ENCODE measurements around the gene OS9.
"Not testable (repeated sequence)": the region's sequence is repeated elsewhere in the genome, so short reads cannot be mapped to it uniquely, and the experiment has no call there.

Gene OS9, protein sequence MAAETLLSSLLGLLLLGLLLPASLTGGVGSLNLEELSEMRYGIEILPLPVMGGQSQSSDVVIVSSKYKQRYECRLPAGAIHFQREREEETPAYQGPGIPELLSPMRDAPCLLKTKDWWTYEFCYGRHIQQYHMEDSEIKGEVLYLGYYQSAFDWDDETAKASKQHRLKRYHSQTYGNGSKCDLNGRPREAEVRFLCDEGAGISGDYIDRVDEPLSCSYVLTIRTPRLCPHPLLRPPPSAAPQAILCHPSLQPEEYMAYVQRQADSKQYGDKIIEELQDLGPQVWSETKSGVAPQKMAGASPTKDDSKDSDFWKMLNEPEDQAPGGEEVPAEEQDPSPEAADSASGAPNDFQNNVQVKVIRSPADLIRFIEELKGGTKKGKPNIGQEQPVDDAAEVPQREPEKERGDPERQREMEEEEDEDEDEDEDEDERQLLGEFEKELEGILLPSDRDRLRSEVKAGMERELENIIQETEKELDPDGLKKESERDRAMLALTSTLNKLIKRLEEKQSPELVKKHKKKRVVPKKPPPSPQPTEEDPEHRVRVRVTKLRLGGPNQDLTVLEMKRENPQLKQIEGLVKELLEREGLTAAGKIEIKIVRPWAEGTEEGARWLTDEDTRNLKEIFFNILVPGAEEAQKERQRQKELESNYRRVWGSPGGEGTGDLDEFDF

DNA sequence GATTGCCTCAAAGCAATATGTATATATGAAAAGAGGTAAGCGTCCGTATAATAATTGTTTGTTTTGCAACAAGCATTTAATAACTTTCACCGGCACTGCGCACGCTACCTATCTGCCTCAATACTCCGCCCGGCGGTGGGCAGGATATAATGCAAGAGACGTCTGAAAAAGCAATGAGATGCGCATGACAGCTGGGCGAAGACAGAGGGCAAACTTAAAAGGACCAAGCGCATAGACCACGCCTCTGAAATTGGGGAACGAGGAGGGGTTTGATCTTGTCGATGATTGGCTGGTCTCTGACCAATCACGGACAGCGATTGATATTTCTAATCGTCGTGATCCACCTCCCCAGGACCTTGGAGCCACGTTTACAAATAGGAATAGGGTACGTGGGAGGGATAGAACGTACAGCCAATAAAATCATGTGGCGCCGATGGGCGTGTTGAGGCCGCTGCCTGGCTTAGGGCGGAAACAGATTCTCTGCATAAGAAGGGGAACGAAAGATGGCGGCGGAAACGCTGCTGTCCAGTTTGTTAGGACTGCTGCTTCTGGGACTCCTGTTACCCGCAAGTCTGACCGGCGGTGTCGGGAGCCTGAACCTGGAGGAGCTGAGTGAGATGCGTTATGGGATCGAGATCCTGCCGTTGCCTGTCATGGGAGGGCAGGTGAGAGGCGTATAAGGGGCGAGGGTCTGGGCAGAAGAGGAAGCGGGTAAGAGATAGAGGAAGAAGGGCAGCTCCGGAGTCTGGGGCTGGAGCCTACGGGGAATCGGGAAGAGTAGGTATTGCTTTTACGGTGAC lies at the start of gene OS9:
OS9 (plus strand) TSS at position 474 of the 800 bp plus-strand sequence; CDS start at position 504, 30 bp downstream.
- peak; percentile 73 to 90 for DNase-seq (ENCODE audit: low read depth in 2 of 2)

DNA sequence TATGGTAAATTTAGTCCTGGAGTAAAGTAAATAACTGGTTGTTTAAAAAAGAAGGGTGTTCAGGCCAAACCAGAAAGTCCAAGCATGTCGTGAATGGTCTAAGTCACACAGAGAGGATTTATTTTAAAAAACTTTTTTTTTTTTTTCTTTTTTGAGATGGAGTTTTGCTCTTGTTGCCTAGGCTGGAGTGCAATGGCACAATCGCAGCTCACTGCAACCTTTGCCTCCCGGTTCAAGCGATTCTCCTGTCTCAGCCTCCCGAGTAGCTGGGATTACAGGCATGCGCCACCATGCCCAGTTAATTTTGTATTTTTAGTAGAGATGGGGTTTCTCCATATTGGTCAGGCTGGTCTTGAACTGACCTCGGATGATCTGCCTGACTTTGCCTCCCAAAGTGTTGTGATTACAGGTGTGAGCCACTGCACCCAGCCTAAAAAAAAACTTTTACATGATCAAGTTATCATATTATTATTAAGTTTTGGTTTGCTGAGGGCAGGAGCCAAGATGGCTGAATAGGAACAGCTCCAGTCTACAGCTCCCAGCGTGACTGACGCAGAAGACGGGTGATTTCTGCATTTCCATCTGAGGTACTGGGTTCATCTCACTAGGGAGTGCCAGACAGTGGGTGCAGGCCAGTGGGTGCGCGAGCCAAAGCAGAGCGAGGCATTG lies 47.8 kb upstream of the OS9 start:
- not testable (repeated sequence) for DNase-seq (ENCODE audit: low read depth in 2 of 2)

DNA sequence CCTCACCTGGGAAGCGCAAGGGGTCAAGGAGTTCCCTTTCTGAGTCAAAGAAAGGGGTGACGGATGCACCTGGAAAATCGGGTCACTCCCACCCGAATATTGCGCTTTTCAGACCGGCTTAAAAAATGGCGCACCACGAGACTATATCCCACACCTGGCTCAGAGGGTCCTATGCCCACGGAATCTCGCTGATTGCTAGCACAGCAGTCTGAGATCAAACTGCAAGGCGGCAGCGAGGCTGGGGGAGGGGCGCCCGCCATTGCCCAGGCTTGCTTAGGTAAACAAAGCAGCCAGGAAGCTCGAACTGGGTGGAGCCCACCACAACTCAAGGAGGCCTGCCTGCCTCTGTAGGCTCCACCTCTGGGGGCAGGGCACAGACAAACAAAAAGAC lies 47.3 kb upstream of the OS9 start:
- not testable (repeated sequence) for DNase-seq (ENCODE audit: low read depth in 2 of 2)

DNA sequence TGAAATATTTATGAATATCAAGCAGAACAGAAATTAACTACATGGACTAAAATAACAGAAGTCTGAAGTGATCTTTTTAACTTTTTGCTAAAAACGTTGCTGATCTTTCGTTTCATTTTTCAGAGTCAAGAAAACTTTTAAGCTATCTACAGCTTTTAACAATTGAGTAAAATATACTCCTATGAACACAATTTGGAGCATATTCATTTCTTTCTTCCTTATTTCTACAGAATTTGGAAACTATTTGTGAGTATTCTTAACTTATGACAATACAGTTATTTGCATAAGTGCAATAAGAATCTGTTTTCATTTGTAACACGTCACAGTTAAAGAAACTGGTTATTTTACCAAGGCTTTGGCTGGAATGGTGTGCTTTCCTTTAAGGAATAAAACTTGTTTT lies 39.9 kb upstream of the OS9 start:
- no peak for DNase-seq (ENCODE audit: low read depth in 2 of 2)

DNA sequence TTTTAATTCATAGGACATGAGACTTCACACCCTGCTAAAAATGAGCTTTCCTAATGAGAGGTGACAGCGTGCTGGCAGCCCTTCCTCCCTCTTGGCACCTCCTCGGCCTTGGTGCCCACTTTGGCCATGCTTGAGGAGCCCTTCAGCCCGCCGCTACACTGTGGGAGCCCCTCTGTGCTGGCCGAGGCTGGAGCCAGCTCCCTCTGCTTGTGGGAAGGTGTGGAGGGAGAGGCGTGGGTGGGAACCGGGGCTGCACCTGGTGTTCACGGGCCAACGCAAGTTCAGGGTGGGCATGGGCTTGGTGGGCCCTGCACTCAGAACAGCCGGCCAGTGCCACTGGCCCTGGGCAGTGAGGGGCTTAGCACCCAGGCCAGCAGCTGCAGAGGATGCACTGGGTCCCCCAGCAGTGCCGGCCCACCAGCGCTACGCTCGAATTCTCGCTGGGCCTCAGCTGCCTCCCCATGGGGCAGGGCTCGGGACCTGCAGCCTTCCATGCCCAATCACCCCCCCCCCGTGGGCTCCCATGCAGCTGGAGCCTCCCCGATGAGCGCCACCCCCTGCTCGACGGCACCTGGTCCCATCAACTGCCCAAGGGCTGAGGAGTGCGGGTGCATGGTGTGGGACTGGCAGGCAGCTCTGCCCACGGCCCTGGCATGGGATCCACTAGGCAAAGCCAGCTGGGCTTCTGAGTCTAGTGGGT lies 38.2 kb upstream of the OS9 start:
- no peak for DNase-seq (ENCODE audit: low read depth in 2 of 2)

DNA sequence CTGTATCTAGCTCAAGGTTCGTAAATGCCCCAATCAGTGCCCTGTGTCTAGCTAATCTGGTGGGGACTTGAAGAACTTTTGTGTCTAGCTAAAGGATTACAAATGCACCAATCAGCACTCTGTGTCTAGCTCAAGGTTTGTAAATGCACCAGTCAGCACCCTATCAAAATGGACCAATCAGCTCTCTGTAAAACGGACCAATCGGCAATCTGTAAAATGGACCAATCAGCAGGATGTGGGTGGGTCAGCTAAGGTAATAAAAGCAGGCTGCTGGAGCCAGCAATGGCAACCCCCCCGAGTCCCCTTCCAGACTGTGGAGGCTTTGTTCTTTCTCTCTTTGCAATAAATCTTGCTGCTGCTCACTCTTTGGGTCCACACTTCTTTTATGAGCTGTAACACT lies 37.5 kb upstream of the OS9 start:
- not testable (repeated sequence) for DNase-seq (ENCODE audit: low read depth in 2 of 2)

DNA sequence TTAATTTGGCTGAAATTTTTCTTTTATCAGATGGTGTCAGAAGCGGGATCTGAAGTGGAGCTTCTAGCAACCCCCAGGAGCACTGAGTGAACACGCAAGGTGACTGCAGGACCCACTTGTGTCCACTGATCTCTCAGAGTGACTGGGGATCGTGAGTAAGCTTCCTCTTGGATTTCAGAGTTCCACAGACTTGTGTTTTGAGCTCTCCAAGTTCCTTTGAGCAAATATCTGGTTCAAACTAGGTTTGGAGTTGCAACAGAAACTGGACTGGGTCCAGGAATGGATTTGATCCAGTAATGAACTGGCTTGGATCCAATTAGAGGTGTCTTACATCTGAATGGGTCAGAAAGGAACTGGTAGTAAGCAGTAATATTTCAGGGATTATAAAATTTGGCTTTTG lies 36.2 kb upstream of the OS9 start:
- no peak for DNase-seq (ENCODE audit: low read depth in 2 of 2)

DNA sequence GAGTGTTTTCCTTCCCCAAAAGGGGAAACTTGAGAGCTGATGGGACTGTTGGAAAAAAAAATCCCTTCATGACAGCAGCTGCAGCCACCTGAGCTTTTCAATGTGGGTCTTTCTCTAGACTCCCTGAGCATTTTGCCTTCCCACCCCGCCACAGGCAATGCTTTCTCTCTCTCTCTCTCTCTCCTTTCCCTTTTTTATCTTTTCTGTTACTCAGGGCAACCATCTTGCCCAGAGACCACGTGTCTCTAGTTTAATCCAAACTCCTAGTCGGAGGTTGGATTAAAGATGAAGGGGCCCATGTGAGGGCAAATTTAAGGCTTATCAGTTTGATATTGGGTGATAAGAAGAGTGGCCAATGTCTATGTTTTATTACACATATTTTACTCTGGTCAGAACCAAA lies 35.0 kb upstream of the OS9 start:
- no peak for DNase-seq (ENCODE audit: low read depth in 2 of 2)

DNA sequence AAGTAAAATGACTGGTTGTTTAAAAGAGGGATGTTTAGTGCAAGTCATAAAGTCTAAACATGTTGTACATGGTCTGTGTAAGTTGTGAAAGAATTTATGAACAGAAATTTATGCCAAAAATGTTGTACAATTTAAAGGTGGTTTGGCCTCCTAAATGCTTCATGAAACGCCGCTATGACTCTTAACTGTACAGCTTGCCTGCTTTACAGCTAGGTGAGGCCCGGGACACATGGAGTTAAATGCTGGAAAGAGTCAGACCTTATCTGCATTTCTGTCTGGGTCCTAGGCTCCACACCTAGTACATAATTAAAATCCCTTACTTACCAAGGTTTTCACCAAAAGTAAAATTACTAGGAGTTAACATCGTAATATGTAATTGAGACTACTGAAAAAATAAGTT lies 32.6 kb upstream of the OS9 start:
- no peak for DNase-seq (ENCODE audit: low read depth in 2 of 2)

DNA sequence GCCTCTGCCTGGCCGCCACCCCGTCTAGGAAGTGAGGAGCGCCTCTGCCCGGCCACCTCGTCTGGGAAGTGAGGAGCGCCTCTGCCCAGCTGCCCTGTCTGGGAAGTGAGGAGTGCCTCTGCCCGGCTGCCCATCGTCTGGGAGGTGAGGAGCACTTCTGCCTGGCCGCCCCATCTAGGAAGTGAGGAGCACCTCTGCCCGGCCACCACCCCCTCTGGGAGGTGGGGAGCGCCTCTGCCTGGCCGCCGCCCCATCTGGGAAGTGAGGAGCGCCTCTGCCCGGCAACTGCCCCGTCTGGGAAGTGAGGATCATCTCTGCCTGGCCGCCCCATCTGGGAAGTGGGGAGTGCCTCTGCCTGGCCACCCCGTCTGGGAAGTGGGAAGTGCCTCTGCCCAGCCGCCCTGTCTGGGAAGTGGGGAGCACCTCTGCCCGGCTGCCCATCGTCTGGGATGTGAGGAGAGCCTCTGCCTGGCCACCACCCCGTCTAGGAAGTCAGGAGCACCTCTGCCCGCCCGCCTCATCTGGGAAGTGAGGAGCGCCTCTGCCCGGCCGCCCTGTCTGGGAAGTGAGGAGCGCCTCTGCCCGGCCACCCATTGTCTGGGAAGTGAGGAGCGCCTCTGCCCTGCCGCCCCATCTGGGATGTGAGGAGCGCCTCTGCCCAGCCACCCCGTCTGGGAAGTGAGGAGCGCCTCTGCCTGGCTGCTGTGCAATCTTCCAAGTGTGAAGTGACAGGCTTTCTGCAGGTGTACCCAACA lies 28.7 kb upstream of the OS9 start:
- DNase-seq (ENCODE audit: low read depth in 2 of 2), result not testable (repeated sequence)

DNA sequence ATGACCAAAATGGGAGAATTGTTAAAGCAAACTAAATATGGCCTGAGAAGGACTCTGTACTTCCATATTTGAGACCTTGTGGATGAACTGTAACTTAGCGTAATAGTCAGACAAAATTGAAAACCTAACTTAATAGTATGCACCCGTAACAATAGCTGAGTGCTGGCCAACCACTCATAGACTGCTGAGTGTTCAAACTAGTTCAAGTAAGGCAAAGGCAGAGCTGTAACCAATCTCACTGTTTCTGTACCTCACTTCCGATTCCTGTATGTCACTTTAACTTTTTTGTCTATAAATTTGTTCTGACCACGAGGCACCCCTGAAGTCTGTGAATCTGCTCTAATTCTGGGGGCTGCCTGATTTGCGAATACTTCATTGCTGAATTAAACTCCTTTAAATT lies 27.0 kb upstream of the OS9 start:
- no peak for DNase-seq (ENCODE audit: low read depth in 2 of 2)

DNA sequence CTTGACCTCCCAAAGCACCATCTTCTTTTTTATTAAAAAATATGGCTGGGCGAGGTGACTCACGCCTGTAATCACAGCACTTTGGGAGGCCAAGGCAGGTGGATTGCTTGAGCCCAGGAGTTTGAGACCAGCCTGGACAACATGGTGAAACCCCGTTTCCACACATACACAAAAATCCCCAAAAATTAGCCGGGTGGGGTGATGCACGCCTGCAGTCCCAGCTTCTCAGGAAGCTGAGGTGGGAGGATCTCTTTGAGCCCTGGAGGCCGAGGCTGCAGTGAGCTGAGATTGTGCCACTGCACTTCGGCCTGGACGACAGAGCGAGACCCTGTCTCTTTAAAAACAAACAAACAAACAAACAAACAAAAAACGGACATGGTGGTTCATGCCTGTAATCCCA lies 24.2 kb upstream of the OS9 start:
- not testable (repeated sequence) for DNase-seq (ENCODE audit: low read depth in 2 of 2)

DNA sequence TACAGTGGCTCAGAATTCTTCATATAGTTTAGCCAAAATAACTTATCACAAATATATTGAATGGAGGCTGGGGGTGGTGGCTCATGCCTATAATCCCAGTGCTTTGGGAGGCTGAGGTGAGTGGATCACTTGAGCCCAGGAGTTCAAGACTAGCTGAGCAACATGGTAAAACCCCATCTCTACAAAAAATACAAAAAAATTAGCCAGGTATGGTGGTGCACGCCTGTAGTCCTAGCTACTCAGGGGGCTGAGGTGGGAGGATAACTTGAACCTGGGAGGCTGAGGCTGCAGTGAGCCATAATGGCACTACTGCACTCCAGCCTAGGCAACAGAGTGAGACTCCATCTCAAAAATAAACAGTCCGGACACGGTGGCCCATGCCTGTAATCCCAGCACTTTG lies 22.1 kb upstream of the OS9 start:
- not testable (repeated sequence) for DNase-seq (ENCODE audit: low read depth in 2 of 2)

DNA sequence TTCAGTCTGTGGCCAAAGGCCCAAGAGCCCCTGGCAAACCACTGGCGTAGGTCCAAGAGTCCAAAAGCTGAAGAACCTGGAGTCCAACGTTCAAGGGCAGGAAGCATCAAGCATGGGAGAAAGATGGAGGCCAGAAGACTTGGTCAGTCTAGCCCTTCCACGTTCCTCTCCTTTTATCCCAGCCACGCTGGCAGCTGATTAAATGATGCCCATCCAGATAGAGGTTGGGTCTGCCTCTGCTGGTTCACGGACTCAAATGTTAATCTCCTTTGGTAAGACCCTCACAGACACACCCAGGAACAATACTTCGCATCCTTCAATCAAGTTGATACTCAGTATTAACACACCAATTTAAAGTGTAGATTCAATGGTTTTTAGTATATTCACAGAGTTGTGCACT lies 21.1 kb upstream of the OS9 start:
- no peak for DNase-seq (ENCODE audit: low read depth in 2 of 2)

DNA sequence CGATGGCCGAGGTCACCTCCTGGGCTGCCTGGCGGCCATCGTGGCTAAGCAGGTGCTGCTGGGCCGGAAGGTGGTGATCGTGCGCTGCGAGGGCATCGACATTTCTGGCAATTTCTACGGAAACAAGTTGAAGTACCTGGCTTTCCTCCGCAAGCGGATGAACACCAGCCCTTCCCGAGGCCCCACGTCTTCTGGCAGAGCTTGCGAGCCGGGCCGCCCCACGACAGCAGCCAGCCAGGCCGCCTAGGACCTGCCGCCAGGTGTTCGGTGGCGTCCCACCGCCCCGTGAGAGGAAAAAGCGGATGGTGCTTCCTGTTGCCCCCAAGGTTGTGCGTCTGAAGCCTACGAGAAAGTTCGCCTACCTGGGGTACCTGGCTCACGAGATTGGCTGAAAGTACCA lies 19.2 kb upstream of the OS9 start:
- no peak for DNase-seq (ENCODE audit: low read depth in 2 of 2)

DNA sequence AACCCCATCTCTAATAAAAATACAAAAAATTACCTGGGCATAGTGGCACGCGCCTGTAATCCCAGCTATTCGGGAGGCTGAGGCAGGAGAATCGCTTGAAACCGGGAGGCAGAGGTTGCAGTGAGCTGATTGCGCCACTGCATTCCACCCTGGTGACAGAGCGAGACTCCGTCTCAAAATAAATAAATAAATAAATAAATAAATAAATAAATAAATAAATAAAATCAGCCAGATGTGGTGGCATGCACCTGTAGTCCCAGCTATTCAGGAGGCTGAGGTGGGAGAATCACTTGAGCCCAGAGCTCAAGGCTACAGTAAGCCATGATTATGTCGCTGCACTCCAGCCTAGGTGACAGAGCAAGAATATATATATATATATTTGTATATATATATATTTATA lies 16.0 kb upstream of the OS9 start:
- DNase-seq (ENCODE audit: low read depth in 2 of 2), result not testable (repeated sequence)

DNA sequence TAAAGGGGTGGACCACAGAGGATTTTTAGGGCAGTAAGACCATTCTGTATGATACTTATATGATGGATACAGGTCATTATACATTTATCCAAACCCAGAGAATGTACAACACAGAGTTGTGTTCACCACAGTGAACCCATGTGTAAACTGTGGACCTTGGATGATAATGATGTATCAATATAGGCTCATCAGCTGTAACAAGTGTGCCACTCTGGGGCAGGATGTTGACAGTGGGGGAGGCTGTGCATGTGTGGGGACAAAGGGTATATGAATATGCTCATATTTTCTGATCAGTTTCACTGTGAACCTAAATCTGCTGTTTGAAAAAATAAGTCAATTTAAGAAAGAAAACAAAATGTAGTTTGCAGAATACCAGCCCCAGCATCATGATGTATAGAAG lies 14.2 kb upstream of the OS9 start:
- DNase-seq (ENCODE audit: low read depth in 2 of 2), result no peak

DNA sequence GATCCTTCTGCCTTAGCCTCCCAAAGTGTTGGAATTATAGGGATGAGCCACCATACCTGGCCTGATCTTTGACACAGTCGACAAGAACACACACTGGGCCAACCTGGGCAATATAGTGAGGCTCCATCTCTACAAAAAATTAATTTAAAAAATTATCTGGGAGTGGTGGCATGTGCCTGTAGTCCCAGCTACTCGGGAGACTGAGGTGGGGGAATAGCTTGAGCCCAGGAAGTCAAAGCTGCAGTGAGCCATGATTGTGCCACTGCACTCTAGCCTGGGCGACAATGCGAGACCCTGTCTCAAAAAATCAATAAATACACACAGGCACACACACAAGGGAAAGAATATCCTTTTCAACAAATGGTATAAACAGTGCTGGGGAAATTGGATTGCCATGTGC lies 6.1 kb upstream of the OS9 start:
- no peak for DNase-seq (ENCODE audit: low read depth in 2 of 2)

DNA sequence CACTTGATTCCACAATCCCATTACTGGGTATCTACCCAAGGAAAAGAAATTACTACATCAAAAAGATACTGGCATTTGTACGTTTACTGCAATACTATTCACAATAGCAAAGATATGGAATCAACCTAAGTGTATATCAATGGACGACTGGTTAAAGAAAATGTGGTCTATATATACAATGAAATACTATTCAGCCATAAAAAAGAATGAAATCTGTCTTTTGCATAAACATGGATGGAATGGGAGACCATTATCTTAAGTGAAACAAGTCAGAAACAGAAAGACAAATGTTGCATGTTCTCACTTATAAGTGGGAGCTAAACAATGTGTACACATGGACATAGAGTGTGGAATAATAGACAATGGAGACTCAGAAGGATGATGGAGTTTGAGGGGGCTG lies 5.0 kb upstream of the OS9 start:
- no peak for DNase-seq (ENCODE audit: low read depth in 2 of 2)

DNA sequence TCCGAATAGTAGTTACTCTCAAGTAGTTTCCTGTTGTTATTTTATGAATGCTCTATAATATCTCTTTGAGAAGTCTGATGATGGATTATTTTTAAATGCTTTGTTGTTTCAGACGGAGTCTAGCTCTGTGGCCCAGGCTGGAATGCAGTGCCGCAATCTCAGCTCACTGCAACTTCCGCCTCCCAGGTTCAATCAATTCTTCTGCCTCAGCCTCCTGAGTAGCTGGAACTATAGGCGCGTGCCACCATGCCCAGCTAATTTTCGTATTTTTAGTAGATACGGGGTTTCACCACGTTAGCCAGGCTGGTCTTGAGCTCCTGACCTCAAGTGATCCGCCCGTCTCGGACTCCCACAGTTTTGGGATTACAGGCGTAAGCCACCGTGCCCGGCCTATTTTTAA lies 1.4 kb upstream of the OS9 start:
- no peak for DNase-seq (ENCODE audit: low read depth in 2 of 2)

DNA sequence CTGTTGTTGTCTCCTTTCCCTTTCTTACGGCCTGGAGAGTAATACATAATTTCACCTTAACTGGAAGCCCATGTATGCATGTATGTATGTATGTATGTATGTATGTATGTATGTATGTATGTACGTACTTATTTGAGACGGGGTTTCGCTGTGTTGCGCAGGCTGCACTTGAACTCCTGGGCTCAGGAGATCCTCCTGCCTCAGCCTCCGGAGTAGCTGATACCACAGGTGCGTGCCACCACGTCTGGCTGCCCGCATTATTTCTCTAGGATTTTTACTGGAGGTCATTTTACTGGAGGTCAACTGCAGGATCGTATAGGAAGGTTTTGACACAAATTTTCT lies 644 bp upstream of the OS9 start:
- DNase-seq (ENCODE audit: low read depth in 2 of 2), result no peak
